ENCODE data around the gene CASZ1. TPM values are rescaled to one million over a fixed set of nuclear protein-coding genes. Genes with fewer than 3 reads are reported as not detected.

CASZ1 gene
- total RNA-seq, 1 experiment from 2014 or later: 11.7 TPM

DNA sequence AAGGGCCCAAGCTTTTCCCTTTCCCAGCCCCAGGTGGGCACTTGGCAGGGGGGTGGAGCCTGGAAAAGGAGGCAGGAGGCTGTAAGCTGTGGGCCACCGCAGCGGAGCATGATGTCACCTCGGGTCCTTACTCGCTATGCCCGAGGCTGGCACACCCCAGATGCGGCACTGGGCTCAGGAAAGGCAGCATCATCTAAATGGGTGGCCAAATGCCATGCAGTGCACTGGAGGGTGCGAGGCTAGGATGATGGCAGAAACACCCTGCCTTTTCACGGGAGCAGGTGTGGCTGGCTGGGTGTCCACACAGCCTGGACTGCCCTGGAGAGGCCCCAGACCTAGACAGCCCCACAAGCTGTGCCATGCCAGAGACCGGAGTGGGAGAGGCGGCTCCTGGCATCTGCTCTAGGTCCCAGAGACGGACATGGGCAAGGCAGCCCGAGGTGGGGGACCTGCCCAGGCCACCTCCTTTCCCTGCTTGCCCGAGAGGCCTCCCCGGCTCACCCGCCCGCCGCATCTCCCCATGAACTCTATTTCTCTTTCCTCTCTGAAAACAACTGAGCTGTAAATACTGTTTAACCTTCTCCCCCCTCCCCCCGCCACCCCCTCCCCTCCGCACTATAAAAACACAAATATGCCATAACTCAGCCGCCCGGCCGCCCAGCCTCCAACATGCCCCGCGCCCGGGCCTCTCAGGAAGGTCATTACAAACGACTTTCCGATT is 124.7 kb downstream of the CASZ1 start (continued):
- TF ChIP-seq ZNF138 (CRISPR knock-in tag; conservative IDR thresholded peaks at IDR 0.05) (no peak), ATF6 (CRISPR knock-in tag; IDR thresholded peaks at IDR 0.05) (no peak), E2F1 (CRISPR knock-in tag; IDR thresholded peaks at IDR 0.05) (no peak), TEAD1 (CRISPR knock-in tag; IDR thresholded peaks at IDR 0.05) (no peak), OVOL2 (CRISPR knock-in tag; IDR thresholded peaks at IDR 0.05; ENCODE audit: borderline replicate concordance) (no peak), CREM (CRISPR knock-in tag; IDR thresholded peaks at IDR 0.05) (no peak), GTF2I (CRISPR knock-in tag; conservative IDR thresholded peaks at IDR 0.05) (no peak), NFE2L1 (CRISPR knock-in tag; IDR thresholded peaks at IDR 0.05) (no peak), FOXK1 (CRISPR knock-in tag; IDR thresholded peaks at IDR 0.05) (no peak), SMAD4 (CRISPR knock-in tag; IDR thresholded peaks at IDR 0.05) (no peak), ZNF425 (CRISPR knock-in tag; conservative IDR thresholded peaks at IDR 0.05) (no peak)
- TF ChIP-seq, protein P1, sequence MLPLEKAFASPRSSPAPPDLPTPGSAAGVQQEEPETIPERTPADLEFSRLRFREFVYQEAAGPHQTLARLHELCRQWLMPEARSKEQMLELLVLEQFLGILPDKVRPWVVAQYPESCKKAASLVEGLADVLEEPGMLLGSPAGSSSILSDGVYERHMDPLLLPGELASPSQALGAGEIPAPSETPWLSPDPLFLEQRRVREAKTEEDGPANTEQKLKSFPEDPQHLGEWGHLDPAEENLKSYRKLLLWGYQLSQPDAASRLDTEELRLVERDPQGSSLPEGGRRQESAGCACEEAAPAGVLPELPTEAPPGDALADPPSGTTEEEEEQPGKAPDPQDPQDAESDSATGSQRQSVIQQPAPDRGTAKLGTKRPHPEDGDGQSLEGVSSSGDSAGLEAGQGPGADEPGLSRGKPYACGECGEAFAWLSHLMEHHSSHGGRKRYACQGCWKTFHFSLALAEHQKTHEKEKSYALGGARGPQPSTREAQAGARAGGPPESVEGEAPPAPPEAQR (CRISPR knock-in tag; IDR thresholded peaks at IDR 0.05): no peak

GRCh38 chr1:10671090-10671489 is 125.4 kb downstream of the CASZ1 start:
- H3K27ac Mint-ChIP-seq: peak overlapping the region; percentile 87; the same call in 1 of the 2 replicates
- H3K4me3 Mint-ChIP-seq: no peak overlapping the region

DNA sequence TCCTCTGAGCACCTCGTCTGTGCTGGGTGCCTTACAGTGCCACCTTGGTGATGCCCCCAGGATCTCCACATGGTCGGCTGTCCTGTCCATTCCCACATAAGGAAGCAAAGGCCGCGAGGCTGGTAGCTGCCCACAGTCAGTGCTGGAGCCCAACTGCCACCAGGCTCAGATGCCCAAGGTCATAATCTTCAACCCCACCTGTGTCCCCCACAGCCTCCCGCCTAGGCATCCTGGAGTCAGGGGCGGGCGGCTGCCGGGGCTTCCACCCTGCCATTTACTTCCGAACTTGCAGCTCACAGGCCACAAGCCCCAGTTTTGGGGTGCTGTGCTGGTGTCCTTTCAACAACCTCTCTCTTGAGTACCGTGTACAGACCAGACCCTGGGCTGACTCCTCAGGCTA is 126.3 kb downstream of the CASZ1 start:
- Mint-ChIP-seq H3K27ac (no peak overlapping the region), H3K4me1 (peaks cover 16% of the 10 kb centered on the region), H3K36me3 (no peaks in the 10 kb centered on the region), H3K27me3 (ENCODE audit: low read depth) (no peaks in the 10 kb centered on the region), H3K4me3 (no peak overlapping the region), H3K9me3 (no peaks in the 10 kb centered on the region)
- POLR2A ChIA-PET: interaction anchor here (1.3 kb wide), 1 partner anchor 9 kb away, joined by 3 read pairs; no protein-coding TSS in a partner anchor
- CTCF ChIA-PET: interaction anchor here (1.0 kb wide), 1 partner anchor 15 kb away, joined by 4 read pairs; no protein-coding TSS in a partner anchor
- TF ChIP-seq ATF2 (CRISPR knock-in tag; IDR thresholded peaks at IDR 0.05; ENCODE audit: borderline replicate concordance, low read depth) (no peak), EMX1 (CRISPR knock-in tag; IDR thresholded peaks at IDR 0.05) (no peak), E2F1 (CRISPR knock-in tag; IDR thresholded peaks at IDR 0.05) (no peak), GTF2I (CRISPR knock-in tag; conservative IDR thresholded peaks at IDR 0.05) (no peak), ZNF317 (CRISPR knock-in tag; IDR thresholded peaks at IDR 0.05; ENCODE audit: borderline replicate concordance, low read depth) (no peak), FOXP1 (CRISPR knock-in tag; IDR thresholded peaks at IDR 0.05; ENCODE audit: borderline replicate concordance) (no peak), NFATC4 (CRISPR knock-in tag; IDR thresholded peaks at IDR 0.05) (no peak), ZBTB21 (CRISPR knock-in tag; IDR thresholded peaks at IDR 0.05; ENCODE audit: borderline replicate concordance) (no peak), NR1H2 (CRISPR knock-in tag; IDR thresholded peaks at IDR 0.05) (no peak), ZNF121 (CRISPR knock-in tag; IDR thresholded peaks at IDR 0.05) (no peak), GABPB1 (CRISPR knock-in tag; IDR thresholded peaks at IDR 0.05) (no peak)
- TF ChIP-seq, protein P2, sequence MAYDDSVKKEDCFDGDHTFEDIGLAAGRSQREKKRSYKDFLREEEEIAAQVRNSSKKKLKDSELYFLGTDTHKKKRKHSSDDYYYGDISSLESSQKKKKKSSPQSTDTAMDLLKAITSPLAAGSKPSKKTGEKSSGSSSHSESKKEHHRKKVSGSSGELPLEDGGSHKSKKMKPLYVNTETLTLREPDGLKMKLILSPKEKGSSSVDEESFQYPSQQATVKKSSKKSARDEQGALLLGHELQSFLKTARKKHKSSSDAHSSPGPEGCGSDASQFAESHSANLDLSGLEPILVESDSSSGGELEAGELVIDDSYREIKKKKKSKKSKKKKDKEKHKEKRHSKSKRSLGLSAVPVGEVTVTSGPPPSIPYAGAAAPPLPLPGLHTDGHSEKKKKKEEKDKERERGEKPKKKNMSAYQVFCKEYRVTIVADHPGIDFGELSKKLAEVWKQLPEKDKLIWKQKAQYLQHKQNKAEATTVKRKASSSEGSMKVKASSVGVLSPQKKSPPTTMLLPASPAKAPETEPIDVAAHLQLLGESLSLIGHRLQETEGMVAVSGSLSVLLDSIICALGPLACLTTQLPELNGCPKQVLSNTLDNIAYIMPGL (CRISPR knock-in tag; IDR thresholded peaks at IDR 0.05): no peak
- ATAC-seq (no peak), DNase-seq (ENCODE audit: low spot score) (no peak)

More at GRCh38 chr1:10671090-10671489, 125.4 kb downstream of the CASZ1 start:
- no peak for TF ChIP-seq HMGA2 (CRISPR knock-in tag; IDR thresholded peaks at IDR 0.05)
- no peaks in the 10 kb centered on the region for H3K9me3 Mint-ChIP-seq
- ATAC-seq (no peak), DNase-seq (ENCODE audit: low spot score) (no peak)
- ChIA-PET POLR2A (no interaction called here), CTCF (no interaction called here)
- H3K27me3 Mint-ChIP-seq (ENCODE audit: low read depth): no peaks in the 10 kb centered on the region
- peaks cover 16% of the 10 kb centered on the region for H3K4me1 Mint-ChIP-seq
- H3K36me3 Mint-ChIP-seq: no peaks in the 10 kb centered on the region

Measured in WTC11 (cell line).